Ishikawa (cell line): ENCODE measurements around the gene TMEM232.

Experiments used
- CEBPB ChIP-seq: IDR thresholded peaks from 2 replicates; pipeline ENCODE4 v1.6.1; 2012
- CREB1 ChIP-seq: IDR thresholded peaks from 2 replicates; pipeline ENCODE4 v1.6.1; 2012; ENCODE audit warnings: low read depth
- EGR1 ChIP-seq: IDR thresholded peaks from 2 replicates; pipeline ENCODE4 v1.6.1; 2012
- EP300 ChIP-seq: IDR thresholded peaks from 2 replicates; pipeline ENCODE4 v1.6.1; 2012; ENCODE audit warnings: borderline replicate concordance
- FOXM1 ChIP-seq: IDR thresholded peaks from 2 replicates; pipeline ENCODE4 v1.6.1; 2012; ENCODE audit warnings: low read depth, borderline replicate concordance
- NFIC ChIP-seq: IDR thresholded peaks from 2 replicates; pipeline ENCODE4 v1.6.1; 2012
- RAD21 ChIP-seq: IDR thresholded peaks from 2 replicates; pipeline ENCODE4 v1.6.1; 2012; ENCODE audit warnings: low read depth
- TAF1 ChIP-seq: IDR thresholded peaks from 2 replicates; pipeline ENCODE4 v1.6.1; 2012; ENCODE audit warnings: low read depth, mild to moderate bottlenecking
- TCF12 ChIP-seq: IDR thresholded peaks from 2 replicates; pipeline ENCODE4 v1.6.1; 2012; ENCODE audit warnings: low read depth
- TEAD4 ChIP-seq: IDR thresholded peaks from 2 replicates; pipeline ENCODE4 v1.6.1; 2012
- YY1 ChIP-seq: IDR thresholded peaks from 2 replicates; pipeline ENCODE4 v1.6.1; 2012; ENCODE audit warnings: low read depth
- ZBTB7A ChIP-seq: IDR thresholded peaks from 2 replicates; pipeline ENCODE4 v1.6.1; 2012; ENCODE audit warnings: low read depth
- TF ChIP-seq, protein P1 (sequence below): IDR thresholded peaks from 2 replicates; pipeline ENCODE4 v1.6.1; 2012; ENCODE audit warnings: low read depth, mild to moderate bottlenecking
- TF ChIP-seq, protein P2 (sequence below): IDR thresholded peaks from 2 replicates; pipeline ENCODE4 v1.6.1; 2012
- TF ChIP-seq, protein P3 (sequence below): IDR thresholded peaks from 2 replicates; pipeline ENCODE4 v1.6.1; 2012

The TMEM232 gene

DNA sequence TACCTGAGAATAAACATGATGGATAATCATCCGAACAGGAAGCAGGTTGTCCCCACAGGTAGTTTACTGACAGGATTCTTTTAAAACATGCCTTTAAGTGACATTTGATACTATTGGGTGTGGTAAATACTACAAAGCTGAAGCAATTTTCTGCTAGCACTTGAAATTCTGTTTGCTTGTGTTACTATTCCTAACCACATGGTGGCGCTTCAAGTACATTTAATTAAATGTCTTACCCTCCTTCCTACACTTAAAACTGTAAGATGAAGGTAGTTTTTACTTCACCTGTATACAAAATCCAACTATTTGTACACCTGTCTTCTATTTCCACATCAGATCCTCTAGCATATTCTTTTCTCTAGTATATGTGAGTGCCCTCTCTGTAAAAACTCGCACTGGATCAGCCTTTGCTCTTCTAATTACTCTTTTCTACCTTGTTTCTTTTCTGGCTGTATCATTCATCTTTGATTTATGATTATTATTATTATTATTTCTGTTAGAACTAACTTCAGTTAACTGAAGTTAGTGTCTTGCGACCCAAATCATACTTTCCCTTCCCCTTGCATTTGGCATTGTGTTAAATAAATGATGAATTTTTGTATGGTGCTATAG is 30.8 kb upstream of the TMEM232 start:
- TF ChIP-seq RAD21: peak; percentile 58
- no peak for TF ChIP-seq CEBPB

DNA sequence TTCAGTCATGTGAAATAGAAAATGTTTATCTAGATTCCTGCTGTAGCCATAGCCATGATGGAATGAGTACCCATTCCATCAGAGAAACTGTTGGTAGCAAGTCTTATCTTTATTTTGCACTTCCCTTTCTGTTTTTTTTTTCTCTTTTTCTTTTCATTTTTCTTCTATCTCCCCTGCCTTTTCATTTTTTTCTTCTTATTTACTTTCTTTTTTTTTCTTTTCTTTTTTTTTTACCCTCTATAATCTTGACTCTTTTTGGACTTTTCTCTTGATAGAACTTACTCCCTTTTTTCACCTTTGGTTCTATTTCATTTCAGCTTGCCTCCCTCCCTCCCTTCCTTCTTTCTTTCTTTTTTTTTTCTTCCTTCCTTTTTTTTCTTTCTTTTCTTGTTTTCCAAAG is 27.7 kb upstream of the TMEM232 start:
- TF ChIP-seq EP300 (no peak), FOXM1 (no peak), TAF1 (no peak), EGR1 (no peak), CREB1 (no peak), CEBPB (no peak), YY1 (no peak)
- TF ChIP-seq, protein P1, sequence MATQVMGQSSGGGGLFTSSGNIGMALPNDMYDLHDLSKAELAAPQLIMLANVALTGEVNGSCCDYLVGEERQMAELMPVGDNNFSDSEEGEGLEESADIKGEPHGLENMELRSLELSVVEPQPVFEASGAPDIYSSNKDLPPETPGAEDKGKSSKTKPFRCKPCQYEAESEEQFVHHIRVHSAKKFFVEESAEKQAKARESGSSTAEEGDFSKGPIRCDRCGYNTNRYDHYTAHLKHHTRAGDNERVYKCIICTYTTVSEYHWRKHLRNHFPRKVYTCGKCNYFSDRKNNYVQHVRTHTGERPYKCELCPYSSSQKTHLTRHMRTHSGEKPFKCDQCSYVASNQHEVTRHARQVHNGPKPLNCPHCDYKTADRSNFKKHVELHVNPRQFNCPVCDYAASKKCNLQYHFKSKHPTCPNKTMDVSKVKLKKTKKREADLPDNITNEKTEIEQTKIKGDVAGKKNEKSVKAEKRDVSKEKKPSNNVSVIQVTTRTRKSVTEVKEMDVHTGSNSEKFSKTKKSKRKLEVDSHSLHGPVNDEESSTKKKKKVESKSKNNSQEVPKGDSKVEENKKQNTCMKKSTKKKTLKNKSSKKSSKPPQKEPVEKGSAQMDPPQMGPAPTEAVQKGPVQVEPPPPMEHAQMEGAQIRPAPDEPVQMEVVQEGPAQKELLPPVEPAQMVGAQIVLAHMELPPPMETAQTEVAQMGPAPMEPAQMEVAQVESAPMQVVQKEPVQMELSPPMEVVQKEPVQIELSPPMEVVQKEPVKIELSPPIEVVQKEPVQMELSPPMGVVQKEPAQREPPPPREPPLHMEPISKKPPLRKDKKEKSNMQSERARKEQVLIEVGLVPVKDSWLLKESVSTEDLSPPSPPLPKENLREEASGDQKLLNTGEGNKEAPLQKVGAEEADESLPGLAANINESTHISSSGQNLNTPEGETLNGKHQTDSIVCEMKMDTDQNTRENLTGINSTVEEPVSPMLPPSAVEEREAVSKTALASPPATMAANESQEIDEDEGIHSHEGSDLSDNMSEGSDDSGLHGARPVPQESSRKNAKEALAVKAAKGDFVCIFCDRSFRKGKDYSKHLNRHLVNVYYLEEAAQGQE: no peak
- TF ChIP-seq, protein P2, sequence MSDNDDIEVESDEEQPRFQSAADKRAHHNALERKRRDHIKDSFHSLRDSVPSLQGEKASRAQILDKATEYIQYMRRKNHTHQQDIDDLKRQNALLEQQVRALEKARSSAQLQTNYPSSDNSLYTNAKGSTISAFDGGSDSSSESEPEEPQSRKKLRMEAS: no peak

DNA sequence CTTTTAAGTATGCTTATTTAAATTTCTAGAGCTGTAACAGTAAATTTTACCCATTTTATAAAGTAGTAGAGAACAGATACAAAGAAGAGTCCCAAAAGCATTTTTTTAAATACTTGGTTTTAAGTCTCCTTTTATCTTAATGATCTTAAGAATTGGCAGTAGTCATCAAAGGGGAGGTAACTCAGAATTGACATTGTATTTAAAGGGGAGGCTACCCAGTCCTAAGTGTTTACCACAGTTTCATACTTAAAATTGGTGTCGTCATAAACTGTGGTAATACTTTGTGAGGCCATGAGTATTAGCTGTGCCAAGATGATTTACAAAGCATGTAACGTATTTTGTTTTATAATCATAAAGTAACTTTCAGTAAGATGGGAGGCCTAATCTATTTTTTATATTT is 27.1 kb upstream of the TMEM232 start:
- TF ChIP-seq CEBPB (no peak), TEAD4 (no peak), NFIC (no peak), FOXM1 (no peak), EP300 (no peak), TAF1 (no peak), TCF12 (no peak), RAD21 (no peak), EGR1 (no peak), YY1 (no peak), CREB1 (no peak), ZBTB7A (no peak)
- TF ChIP-seq, protein P2: no peak
- TF ChIP-seq, protein P3, sequence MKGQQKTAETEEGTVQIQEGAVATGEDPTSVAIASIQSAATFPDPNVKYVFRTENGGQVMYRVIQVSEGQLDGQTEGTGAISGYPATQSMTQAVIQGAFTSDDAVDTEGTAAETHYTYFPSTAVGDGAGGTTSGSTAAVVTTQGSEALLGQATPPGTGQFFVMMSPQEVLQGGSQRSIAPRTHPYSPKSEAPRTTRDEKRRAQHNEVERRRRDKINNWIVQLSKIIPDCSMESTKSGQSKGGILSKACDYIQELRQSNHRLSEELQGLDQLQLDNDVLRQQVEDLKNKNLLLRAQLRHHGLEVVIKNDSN: no peak
- TF ChIP-seq, protein P1: no peak

DNA sequence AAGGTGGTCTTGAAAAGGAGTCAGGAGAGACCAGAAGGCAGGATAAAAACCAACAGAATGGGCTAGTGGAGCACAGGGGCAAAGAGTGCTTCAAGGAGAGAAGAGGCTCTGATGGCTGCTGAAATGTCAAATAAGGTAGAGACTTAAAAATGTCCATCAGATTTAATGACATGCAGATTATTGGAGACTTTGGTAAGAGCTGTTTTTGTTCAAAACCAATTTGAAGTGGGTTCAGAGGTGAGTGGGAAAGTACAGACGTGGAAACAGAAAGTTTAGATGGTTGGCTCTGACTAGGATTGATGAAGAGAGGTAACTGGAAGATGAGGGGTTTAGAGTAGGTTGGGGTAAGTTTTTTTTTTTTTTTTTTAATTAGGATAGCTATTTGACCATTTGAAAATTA is 26.5 kb upstream of the TMEM232 start:
- TF ChIP-seq CEBPB (no peak), NFIC (no peak), TAF1 (no peak)
- TF ChIP-seq, protein P3: no peak

DNA sequence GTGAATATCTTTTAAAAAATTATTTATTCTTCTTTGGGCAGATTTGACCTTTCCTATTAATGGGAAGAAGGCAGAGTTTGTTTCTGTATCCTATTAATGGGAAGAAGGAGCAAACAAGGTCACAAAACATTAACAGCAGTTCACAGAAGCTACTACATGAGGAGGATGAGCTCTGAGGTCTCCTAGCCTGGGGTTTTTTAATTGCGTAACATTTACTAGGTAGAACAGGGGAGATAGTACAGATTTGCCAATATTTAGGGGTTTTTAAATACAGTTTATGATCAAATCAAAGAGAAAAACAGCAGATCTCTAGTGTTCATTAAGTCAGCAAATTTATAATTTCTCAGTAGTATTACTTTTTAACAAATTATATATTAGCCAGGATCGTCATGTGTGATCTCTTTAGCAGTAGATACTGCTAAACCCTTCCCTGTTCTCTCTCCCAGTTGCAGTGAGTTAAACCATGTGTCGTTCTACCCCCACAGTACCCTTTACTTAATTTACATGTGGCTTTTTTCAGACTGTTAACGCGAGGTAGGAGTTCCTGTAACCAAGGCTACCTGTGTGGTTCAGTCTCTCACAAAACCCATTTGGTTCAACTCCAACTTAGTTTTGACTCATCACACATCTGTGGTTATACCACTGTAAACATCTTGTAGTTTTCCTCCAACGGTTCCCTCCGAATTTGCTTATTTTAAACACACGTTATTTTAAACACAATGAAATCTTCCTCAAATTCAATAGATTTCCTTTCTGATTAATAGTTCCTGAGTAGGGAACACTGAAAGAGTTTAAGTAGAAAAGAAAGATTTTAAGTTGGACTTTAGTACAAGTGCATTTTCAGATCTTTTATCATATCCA is 25.7 kb upstream of the TMEM232 start:
- 0 out of 2 replicates have a peak, but pooled peaks have one; percentile 6 for TF ChIP-seq CEBPB
- no peak for TF ChIP-seq TCF12

DNA sequence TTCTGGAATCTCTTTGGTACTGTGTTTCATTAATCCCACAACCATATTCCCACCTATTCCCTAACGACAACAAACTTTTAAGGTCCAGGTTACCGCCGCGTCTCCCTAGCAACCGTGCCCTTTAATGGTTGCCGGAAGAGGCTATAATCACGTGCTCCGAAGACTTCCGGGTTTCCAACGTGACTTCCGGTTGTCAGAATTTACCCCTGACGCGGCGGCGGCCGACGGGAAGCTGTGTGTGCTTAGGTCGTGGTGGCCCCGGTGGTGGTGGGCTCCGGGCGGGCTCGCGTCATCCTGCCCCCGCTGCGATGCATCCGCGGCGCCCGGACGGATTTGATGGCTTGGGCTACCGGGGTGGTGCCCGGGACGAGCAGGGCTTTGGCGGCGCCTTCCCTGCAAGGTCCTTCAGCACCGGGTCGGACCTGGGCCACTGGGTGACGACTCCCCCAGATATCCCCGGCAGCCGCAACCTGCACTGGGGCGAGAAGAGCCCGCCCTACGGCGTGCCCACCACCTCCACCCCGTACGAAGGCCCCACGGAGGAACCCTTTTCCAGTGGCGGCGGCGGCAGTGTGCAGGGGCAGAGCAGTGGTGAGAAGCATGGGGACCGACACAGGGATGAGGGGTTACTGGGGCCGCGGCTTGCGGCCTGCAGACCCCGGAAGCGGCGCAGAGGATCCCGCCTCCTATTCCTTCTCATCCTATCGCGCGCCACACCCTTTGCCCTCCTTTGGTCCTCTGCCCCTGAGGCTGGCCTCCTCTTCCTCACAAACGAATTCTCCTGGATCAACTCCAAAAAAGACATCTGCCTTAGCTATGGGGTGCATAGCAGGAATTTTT is 12.6 kb upstream of the TMEM232 start, which contains the start of gene SLC25A46:
SLC25A46 (plus strand) TSS at position 196 of the 840 bp plus-strand sequence; CDS start at position 309, 113 bp downstream.
- TF ChIP-seq RAD21: no peak
- no peak for TF ChIP-seq NFIC
- TF ChIP-seq ZBTB7A: peak; percentile 44; the same call in 1 of the 2 replicates
- peak; percentile 85 for TF ChIP-seq YY1
- peak; percentile 84 for TF ChIP-seq TAF1
- TF ChIP-seq CREB1: no peak; the same call in 1 of the 2 replicates
- TF ChIP-seq, protein P2: peak; percentile 87
- no peak for TF ChIP-seq EP300
- TF ChIP-seq, protein P3: peak; percentile 98
